ENCODE data around the gene KLHL14. TPM values are rescaled to one million over a fixed set of nuclear protein-coding genes. Genes with fewer than 3 reads are reported as not detected.

The KLHL14 gene
- total RNA-seq, 6 donors from 2014 or later, result 0.20 to 0.49 (median 0.44) TPM; not detected in 3

- Histone ChIP-seq H3K27me3 (peaks cover 0 to 31% (median 22%) of the 10 kb centered on the region in 4 donors), H3K9me3 (no peaks in the 10 kb centered on the region), H3K27ac (no peak overlapping the region), H3K4me1 (peaks cover 10 to 30% (median 21%) of the 10 kb centered on the region in 4 donors), H3K36me3 (no peaks in the 10 kb centered on the region), H3K4me3 (no peak overlapping the region)
- 93 to 98% methylated on average over 3 of the region's 3 CpGs for WGBS, 2 donors
- no peak for DNase-seq
- no peak for ATAC-seq (ENCODE audit: low FRiP score in 2 of 2)
- TF ChIP-seq CTCF (IDR thresholded peaks at IDR 0.05) (no peak), POLR2AphosphoS5 (IDR thresholded peaks at IDR 0.05) (no peak), EP300 (IDR thresholded peaks at IDR 0.05) (no peak), POLR2A (IDR thresholded peaks at IDR 0.05) (no peak)
These were observed 5.4 kb downstream of the KLHL14 start for GRCh38 chr18:32767400-32767799.

GRCh38 chr18:32764611-32765244 is 8.1 kb downstream of the KLHL14 start:
- peaks cover 0 to 3% (median 1%) of the 10 kb centered on the region in 4 donors for H3K4me1 ChIP-seq
- H3K27ac ChIP-seq, result no peak overlapping the region
- no peaks in the 10 kb centered on the region for H3K9me3 ChIP-seq
- H3K36me3 ChIP-seq, result no peaks in the 10 kb centered on the region
- peaks cover 0 to 7% (median 4%) of the 10 kb centered on the region in 4 donors for H3K27me3 ChIP-seq
- DNase-seq (no peak), ATAC-seq (ENCODE audit: low FRiP score in 2 of 2) (no peak)
- H3K4me3 ChIP-seq, result no peak overlapping the region
- 91 to 92% methylated on average over 3 of the region's 3 CpGs for WGBS, 2 donors
- TF ChIP-seq CTCF (IDR thresholded peaks at IDR 0.05), result no peak
- TF ChIP-seq POLR2AphosphoS5 (IDR thresholded peaks at IDR 0.05), result no peak
- no peak for TF ChIP-seq EP300 (IDR thresholded peaks at IDR 0.05)
- no peak for TF ChIP-seq POLR2A (IDR thresholded peaks at IDR 0.05)

- WGBS, 2 donors, result 82 to 84% methylated on average over 2 of the region's 2 CpGs
- Histone ChIP-seq H3K27me3 (no peaks in the 10 kb centered on the region), H3K4me3 (no peak overlapping the region), H3K9me3 (no peaks in the 10 kb centered on the region), H3K27ac (no peak overlapping the region), H3K36me3 (no peaks in the 10 kb centered on the region), H3K4me1 (no peaks in the 10 kb centered on the region)
- ATAC-seq (ENCODE audit: low FRiP score in 2 of 2) (no peak), DNase-seq (no peak)
- TF ChIP-seq EP300 (IDR thresholded peaks at IDR 0.05) (no peak), POLR2AphosphoS5 (IDR thresholded peaks at IDR 0.05) (no peak)
These were observed 9.5 kb downstream of the KLHL14 start for GRCh38 chr18:32763293-32763692.

- Histone ChIP-seq H3K27ac (no peak overlapping the region), H3K9me3 (no peaks in the 10 kb centered on the region), H3K27me3 (no peaks in the 10 kb centered on the region), H3K4me3 (no peak overlapping the region), H3K4me1 (no peaks in the 10 kb centered on the region), H3K36me3 (no peaks in the 10 kb centered on the region)
- TF ChIP-seq EP300 (IDR thresholded peaks at IDR 0.05) (no peak), POLR2A (IDR thresholded peaks at IDR 0.05) (no peak), CTCF (IDR thresholded peaks at IDR 0.05) (no peak), POLR2AphosphoS5 (IDR thresholded peaks at IDR 0.05) (no peak)
- ATAC-seq (ENCODE audit: low FRiP score in 2 of 2) (no peak), DNase-seq (no peak)
- WGBS, 2 donors, result 92 to 100% methylated on average over 1 of the region's 1 CpG
These were observed 11.6 kb downstream of the KLHL14 start for GRCh38 chr18:32761231-32761630.

- 46 to 68% methylated on average over 6 of the region's 6 CpGs for WGBS, 2 donors
- Histone ChIP-seq H3K27ac (no peak overlapping the region), H3K4me1 (no peaks in the 10 kb centered on the region), H3K9me3 (no peaks in the 10 kb centered on the region), H3K36me3 (no peaks in the 10 kb centered on the region), H3K27me3 (no peaks in the 10 kb centered on the region), H3K4me3 (no peak overlapping the region)
- ATAC-seq (ENCODE audit: low FRiP score in 2 of 2) (peak in 1 of 2 donors; percentile 32), DNase-seq (no peak)
- TF ChIP-seq POLR2AphosphoS5 (IDR thresholded peaks at IDR 0.05), result no peak
- no peak for TF ChIP-seq CTCF (IDR thresholded peaks at IDR 0.05)
- TF ChIP-seq POLR2A (IDR thresholded peaks at IDR 0.05), result no peak
- TF ChIP-seq EP300 (IDR thresholded peaks at IDR 0.05), result no peak
These were observed 12.4 kb downstream of the KLHL14 start for GRCh38 chr18:32760391-32760790.
